Measurements from ENCODE around the gene KRTAP10-4. TPM values are rescaled to one million over a fixed set of nuclear protein-coding genes. Genes with fewer than 3 reads are reported as not detected.
"Not testable (repeated sequence)": the region's sequence is repeated elsewhere in the genome, so short reads cannot be mapped to it uniquely, and the experiment has no call there.

KRTAP10-4 gene
- total and polyA plus RNA-seq, 2 donors (not counting 3 experiments of a cell fraction or from before 2014, with no cell fraction given), result not detected

DNA sequence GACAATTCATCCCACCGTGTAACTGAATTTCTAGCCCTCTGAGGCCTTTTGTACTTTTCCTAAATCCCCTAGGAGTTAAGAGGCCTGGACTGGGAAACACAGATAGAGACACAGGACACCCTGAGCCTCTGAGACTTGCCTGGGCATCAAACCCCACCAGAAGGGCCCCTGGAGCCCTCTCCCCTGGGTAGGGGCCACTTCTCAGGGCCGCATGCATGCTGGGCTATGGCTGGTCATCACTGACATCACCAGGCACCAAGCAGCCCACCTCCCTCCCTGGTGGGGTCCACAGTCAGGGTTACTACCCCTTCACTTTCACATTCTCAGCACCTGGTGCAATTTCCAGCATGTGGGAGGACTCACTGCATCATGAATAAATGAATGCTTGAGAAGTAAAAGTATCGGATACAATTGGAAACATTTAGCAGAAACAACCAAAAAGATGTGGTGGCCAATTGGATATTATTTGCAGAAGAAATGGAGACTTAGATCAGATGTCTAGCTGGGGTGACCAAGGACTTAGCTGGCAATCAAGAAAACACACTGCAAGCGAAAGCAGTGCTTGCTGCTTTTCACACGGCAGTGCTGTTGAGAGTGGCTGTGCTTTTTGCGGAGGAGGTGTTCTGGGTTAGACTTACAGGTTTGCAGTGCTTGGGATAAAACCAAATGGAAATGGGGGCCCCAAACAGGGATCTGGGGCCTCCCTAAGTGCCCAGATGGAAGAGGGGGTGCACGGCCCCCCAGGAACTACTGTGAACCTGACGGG is 25.9 kb downstream of the KRTAP10-4 start:
- TF ChIP-seq, protein P1, sequence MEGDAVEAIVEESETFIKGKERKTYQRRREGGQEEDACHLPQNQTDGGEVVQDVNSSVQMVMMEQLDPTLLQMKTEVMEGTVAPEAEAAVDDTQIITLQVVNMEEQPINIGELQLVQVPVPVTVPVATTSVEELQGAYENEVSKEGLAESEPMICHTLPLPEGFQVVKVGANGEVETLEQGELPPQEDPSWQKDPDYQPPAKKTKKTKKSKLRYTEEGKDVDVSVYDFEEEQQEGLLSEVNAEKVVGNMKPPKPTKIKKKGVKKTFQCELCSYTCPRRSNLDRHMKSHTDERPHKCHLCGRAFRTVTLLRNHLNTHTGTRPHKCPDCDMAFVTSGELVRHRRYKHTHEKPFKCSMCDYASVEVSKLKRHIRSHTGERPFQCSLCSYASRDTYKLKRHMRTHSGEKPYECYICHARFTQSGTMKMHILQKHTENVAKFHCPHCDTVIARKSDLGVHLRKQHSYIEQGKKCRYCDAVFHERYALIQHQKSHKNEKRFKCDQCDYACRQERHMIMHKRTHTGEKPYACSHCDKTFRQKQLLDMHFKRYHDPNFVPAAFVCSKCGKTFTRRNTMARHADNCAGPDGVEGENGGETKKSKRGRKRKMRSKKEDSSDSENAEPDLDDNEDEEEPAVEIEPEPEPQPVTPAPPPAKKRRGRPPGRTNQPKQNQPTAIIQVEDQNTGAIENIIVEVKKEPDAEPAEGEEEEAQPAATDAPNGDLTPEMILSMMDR (IDR thresholded peaks at IDR 0.05; ENCODE audit: extremely low read depth in 1 of 2, insufficient read depth in 1 of 2, low read depth in 1 of 2, low read length in 2 of 2), result no peak
- TF ChIP-seq, protein P2, sequence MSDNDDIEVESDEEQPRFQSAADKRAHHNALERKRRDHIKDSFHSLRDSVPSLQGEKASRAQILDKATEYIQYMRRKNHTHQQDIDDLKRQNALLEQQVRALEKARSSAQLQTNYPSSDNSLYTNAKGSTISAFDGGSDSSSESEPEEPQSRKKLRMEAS (IDR thresholded peaks at IDR 0.05; ENCODE audit: insufficient read depth, insufficient read length), result no peak
- TF ChIP-seq FOS (IDR thresholded peaks at IDR 0.05; ENCODE audit: borderline replicate concordance, insufficient read depth, low read length) (no peak), POLR2A (IDR thresholded peaks at IDR 0.05; ENCODE audit: low read depth, low read length) (no peak), JUN (IDR thresholded peaks at IDR 0.05; ENCODE audit: borderline replicate concordance, insufficient read depth, insufficient read length, low read depth) (no peak), GATA2 (IDR thresholded peaks at IDR 0.05; ENCODE audit: insufficient read depth, insufficient read length, low read depth, low read length) (no peak), EZH2 (IDR thresholded peaks at IDR 0.05; ENCODE audit: borderline replicate concordance, low read depth, low read length, severe bottlenecking) (no peak), MYC (IDR thresholded peaks at IDR 0.05; ENCODE audit: low read depth, low read length) (no peak), POLR2AphosphoS5 (IDR thresholded peaks at IDR 0.05; ENCODE audit: insufficient read depth, low read depth, low read length) (no peak)
- peaks cover 0 to 2% of the 10 kb centered on the region in 2 experiments for H3K27me3 ChIP-seq (ENCODE audit: control insufficient read depth in 2 of 2, insufficient read depth in 2 of 2, low read length in 2 of 2)
- H2AFZ ChIP-seq (ENCODE audit: low read depth, low read length), result no peak overlapping the region
- H3K36me3 ChIP-seq (ENCODE audit: control insufficient read depth in 2 of 2, extremely low read depth in 1 of 2, insufficient read depth in 2 of 2, low read length in 2 of 2), result no peaks in the 10 kb centered on the region
- CTCF ChIA-PET, result interaction anchor here (1.4 kb wide), 1 partner anchor 194 kb away, joined by 4 read pairs; no protein-coding TSS in a partner anchor
- POLR2A ChIA-PET, result no interaction called here
- no peaks in the 10 kb centered on the region for H3K9me3 ChIP-seq (replicated peaks; ENCODE audit: control insufficient read depth, insufficient read depth, low read length)
- H4K20me1 ChIP-seq (replicated peaks; ENCODE audit: control insufficient read depth, extremely low read depth, insufficient read depth, low read length), result no peaks in the 10 kb centered on the region
- DNase-seq (ENCODE audit: low read depth, low spot score) (no peak), FAIRE-seq (no peak)
- intact Hi-C loops (cut with micrococcal nuclease), result no loop called here
- no peak overlapping the region for H3K27ac ChIP-seq (ENCODE audit: insufficient read depth, low read depth, low read length)
- no peaks in the 10 kb centered on the region for H3K4me1 ChIP-seq (ENCODE audit: control insufficient read depth, extremely low read depth, insufficient read depth, low read length)
- H3K9ac ChIP-seq (replicated peaks; ENCODE audit: extremely low read depth, insufficient read depth, low read length), result no peak overlapping the region
- no peaks in the 10 kb centered on the region for H3K9me1 ChIP-seq (replicated peaks; ENCODE audit: control insufficient read depth, extremely low read depth, insufficient read depth, low read length)
- no peak overlapping the region for H3K4me3 ChIP-seq (replicated peaks in 1 of 3; ENCODE audit: insufficient read depth in 1 of 3, low read depth in 1 of 3, low read length in 3 of 3)
- H3K79me2 ChIP-seq (ENCODE audit: control insufficient read depth, insufficient read depth, low read length), result no peaks in the 10 kb centered on the region
- H3K4me2 ChIP-seq (ENCODE audit: insufficient read depth, low read length), result no peak overlapping the region
- dilution Hi-C loops (cut with MboI; ENCODE audit: extremely low pct_ligation_motif_present, low sequenced_read_pairs), result no loop called here
- BruUV-seq (replicated peaks), result no TSS peak

DNA sequence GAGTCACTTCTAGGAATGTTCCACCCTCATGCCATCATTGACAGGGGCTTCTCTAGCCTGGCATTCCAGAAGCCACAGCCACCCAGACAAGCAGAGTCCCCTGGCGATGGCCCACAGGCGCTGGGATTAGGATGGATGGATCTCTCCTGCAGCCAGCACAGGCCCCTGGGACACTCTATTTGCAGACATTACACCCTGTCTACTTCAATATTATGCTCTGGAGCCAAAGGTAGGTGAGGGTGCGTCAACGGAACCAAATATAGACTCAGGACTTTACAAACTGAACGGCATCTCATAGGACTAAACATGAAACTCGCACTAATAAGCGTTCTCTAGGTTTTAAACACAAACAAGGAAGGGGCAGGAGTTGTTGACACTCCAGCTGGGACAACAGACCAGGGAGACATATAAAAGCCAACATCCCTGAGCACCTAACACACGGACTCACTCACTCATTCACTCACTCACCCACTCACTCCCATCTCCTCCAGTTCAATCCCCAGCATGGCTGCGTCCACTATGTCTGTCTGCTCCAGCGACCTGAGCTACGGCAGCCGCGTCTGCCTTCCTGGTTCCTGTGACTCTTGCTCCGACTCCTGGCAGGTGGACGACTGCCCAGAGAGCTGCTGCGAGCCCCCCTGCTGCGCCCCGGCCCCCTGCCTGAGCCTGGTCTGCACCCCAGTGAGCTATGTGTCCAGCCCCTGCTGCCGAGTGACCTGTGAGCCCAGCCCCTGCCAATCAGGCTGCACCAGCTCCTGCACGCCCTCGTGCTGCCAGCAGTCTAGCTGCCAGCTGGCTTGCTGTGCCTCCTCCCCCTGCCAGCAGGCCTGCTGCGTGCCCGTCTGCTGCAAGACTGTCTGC is 26.8 kb downstream of the KRTAP10-4 start, which contains the start of gene KRTAP10-7:
Gene KRTAP10-7, plus strand, starts transcription at position 480 of the 861 bp plus-strand sequence. Its CDS starts 25 bp downstream, at position 505.
- H3K27ac ChIP-seq (ENCODE audit: insufficient read depth, low read depth, low read length); intact Hi-C loops (cut with micrococcal nuclease); DNase-seq (ENCODE audit: low read depth, low spot score); H3K4me2 ChIP-seq (ENCODE audit: insufficient read depth, low read length); FAIRE-seq; dilution Hi-C loops (cut with MboI; ENCODE audit: extremely low pct_ligation_motif_present, low sequenced_read_pairs); H3K4me1 ChIP-seq (ENCODE audit: control insufficient read depth, extremely low read depth, insufficient read depth, low read length); H2AFZ ChIP-seq (ENCODE audit: low read depth, low read length); H4K20me1 ChIP-seq (replicated peaks; ENCODE audit: control insufficient read depth, extremely low read depth, insufficient read depth, low read length); POLR2A ChIA-PET; H3K9ac ChIP-seq (replicated peaks; ENCODE audit: extremely low read depth, insufficient read depth, low read length); H3K9me1 ChIP-seq (replicated peaks; ENCODE audit: control insufficient read depth, extremely low read depth, insufficient read depth, low read length); BruUV-seq (replicated peaks); H3K36me3 ChIP-seq (ENCODE audit: control insufficient read depth in 2 of 2, extremely low read depth in 1 of 2, insufficient read depth in 2 of 2, low read length in 2 of 2); H3K4me3 ChIP-seq (replicated peaks in 1 of 3; ENCODE audit: insufficient read depth in 1 of 3, low read depth in 1 of 3, low read length in 3 of 3); H3K79me2 ChIP-seq (ENCODE audit: control insufficient read depth, insufficient read depth, low read length); H3K27me3 ChIP-seq (ENCODE audit: control insufficient read depth in 2 of 2, insufficient read depth in 2 of 2, low read length in 2 of 2); H3K9me3 ChIP-seq (replicated peaks; ENCODE audit: control insufficient read depth, insufficient read depth, low read length): not testable (repeated sequence)
- CTCF ChIA-PET, result interaction anchor here (0.6 to 1.4 kb wide), 3 partner anchors 8 to 193 kb away, joined by 3 to 4 read pairs (median 4); partner anchors contain the start of gene KRTAP10-6

Data from endothelial cell of umbilical vein (primary cell).